SJCRH30 (cell line): ENCODE results near the gene SFXN2. TPM values are rescaled to one million over a fixed set of nuclear protein-coding genes. Genes with fewer than 3 reads are reported as not detected.
A peak's percentile ranks its signal among the peaks of the same experiment; 100 is the strongest.

Experiments used
- DNase-seq, 2 experiments: peaks; one replicate each; pipeline ENCODE4 v3.0.0-alpha.2; 2015 to 2020
- H3K27ac ChIP-seq: fragments of 250-450 bp; sonication (Bioruptor Pico); 2 replicates; pipeline ENCODE4 v1.5.1; 2020; ENCODE audit warnings: mild to moderate bottlenecking, moderate library complexity
- H3K27me3 ChIP-seq: fragments of 250-450 bp; sonication (Bioruptor Pico); 2 replicates; pipeline ENCODE4 v1.5.1; 2020; ENCODE audit warnings: mild to moderate bottlenecking, moderate library complexity
- H3K36me3 ChIP-seq: fragments of 250-450 bp; sonication (Bioruptor Pico); 2 replicates; pipeline ENCODE4 v1.5.1; 2020; ENCODE audit warnings: mild to moderate bottlenecking, moderate library complexity
- H3K4me1 ChIP-seq: fragments of 250-450 bp; sonication (Bioruptor Pico); 2 replicates; pipeline ENCODE4 v1.5.1; 2020; ENCODE audit warnings: mild to moderate bottlenecking, moderate library complexity
- H3K4me3 ChIP-seq: fragments of 250-450 bp; sonication (Bioruptor Pico); 2 replicates; pipeline ENCODE4 v1.5.1; 2020; ENCODE audit warnings: mild to moderate bottlenecking, moderate library complexity
- H3K9me3 ChIP-seq: fragments of 250-450 bp; sonication (Bioruptor Pico); replicated peaks from 2 replicates; pipeline ENCODE4 v1.5.1; 2020; ENCODE audit warnings: mild to moderate bottlenecking, moderate library complexity
- total RNA-seq: library from RNA; depleted of rRNA; stranded (reverse); fragments of >200 nt; shearing (Covaris generic); gene quantifications from 2 replicates; pipeline ENCODE4 v1.2.3, GENCODE V29; 2014; rRNA removed

SFXN2 gene
- total RNA-seq, 1 experiment from 2014 or later: 14.4 TPM

- H3K27ac ChIP-seq: no peak overlapping the region
- H3K4me3 ChIP-seq: no peak overlapping the region
- H3K27me3 ChIP-seq: no peaks in the 10 kb centered on the region
- H3K4me1 ChIP-seq: peaks cover 35% of the 10 kb centered on the region
- H3K36me3 ChIP-seq: peaks cover 12% of the 10 kb centered on the region; the same call in 1 of the 2 replicates
- no peak for DNase-seq
- no peaks in the 10 kb centered on the region for H3K9me3 ChIP-seq
Observed at GRCh38 chr10:102779680-102780526, 65.5 kb downstream of the SFXN2 start.

GRCh38 chr10:102780527-102780808 is 66.0 kb downstream of the SFXN2 start:
- no peak overlapping the region for H3K4me3 ChIP-seq
- H3K9me3 ChIP-seq: no peaks in the 10 kb centered on the region
- no peak for DNase-seq
- no peaks in the 10 kb centered on the region for H3K27me3 ChIP-seq
- no peak overlapping the region for H3K27ac ChIP-seq
- H3K36me3 ChIP-seq: peaks cover 12% of the 10 kb centered on the region; the same call in 1 of the 2 replicates
- H3K4me1 ChIP-seq: peaks cover 30% of the 10 kb centered on the region

GRCh38 chr10:102781090-102781920 is 66.9 kb downstream of the SFXN2 start:
- Histone ChIP-seq H3K9me3 (no peaks in the 10 kb centered on the region), H3K4me3 (no peak overlapping the region), H3K27ac (no peak overlapping the region), H3K27me3 (no peaks in the 10 kb centered on the region), H3K36me3 (peaks cover 12% of the 10 kb centered on the region; the same call in 1 of the 2 replicates), H3K4me1 (peaks cover 27% of the 10 kb centered on the region)
- peak; percentile 22 to 46 for DNase-seq

- peaks cover 27% of the 10 kb centered on the region for H3K4me1 ChIP-seq
- no peak overlapping the region for H3K27ac ChIP-seq
- H3K36me3 ChIP-seq: peaks cover 12% of the 10 kb centered on the region; the same call in 1 of the 2 replicates
- DNase-seq: no peak
- no peaks in the 10 kb centered on the region for H3K9me3 ChIP-seq
- H3K4me3 ChIP-seq: no peak overlapping the region
- no peaks in the 10 kb centered on the region for H3K27me3 ChIP-seq
Observed at GRCh38 chr10:102781921-102782557, 67.6 kb downstream of the SFXN2 start.

- Histone ChIP-seq H3K4me3 (no peak overlapping the region), H3K9me3 (no peaks in the 10 kb centered on the region), H3K27ac (no peak overlapping the region), H3K36me3 (peaks cover 12% of the 10 kb centered on the region; the same call in 1 of the 2 replicates), H3K4me1 (peaks cover 20% of the 10 kb centered on the region), H3K27me3 (no peaks in the 10 kb centered on the region)
- DNase-seq: no peak
Observed at GRCh38 chr10:102782673-102783551, 68.5 kb downstream of the SFXN2 start.

- no peak overlapping the region for H3K27ac ChIP-seq
- DNase-seq: no peak
- no peaks in the 10 kb centered on the region for H3K27me3 ChIP-seq
- peaks cover 15% of the 10 kb centered on the region for H3K36me3 ChIP-seq
- H3K4me3 ChIP-seq: no peak overlapping the region
- no peaks in the 10 kb centered on the region for H3K9me3 ChIP-seq
- H3K4me1 ChIP-seq: peaks cover 13% of the 10 kb centered on the region
Observed at GRCh38 chr10:102783568-102783967, 69.1 kb downstream of the SFXN2 start.

- no peak overlapping the region for H3K27ac ChIP-seq
Observed at GRCh38 chr10:102785818-102786217, 71.4 kb downstream of the SFXN2 start.

GRCh38 chr10:102791754-102792395 is 77.4 kb downstream of the SFXN2 start:
- H3K27me3 ChIP-seq: no peaks in the 10 kb centered on the region
- H3K4me3 ChIP-seq: no peak overlapping the region
- DNase-seq: no peak
- H3K4me1 ChIP-seq: peaks cover 9% of the 10 kb centered on the region; the same call in 1 of the 2 replicates
- H3K36me3 ChIP-seq: peaks cover 30% of the 10 kb centered on the region
- no peaks in the 10 kb centered on the region for H3K9me3 ChIP-seq
- H3K27ac ChIP-seq: no peak overlapping the region

More at GRCh38 chr10:102785818-102786217, 71.4 kb downstream of the SFXN2 start:
- no peaks in the 10 kb centered on the region for H3K9me3 ChIP-seq
- peaks cover 7% of the 10 kb centered on the region for H3K4me1 ChIP-seq
- H3K4me3 ChIP-seq: no peak overlapping the region
- H3K36me3 ChIP-seq: peaks cover 18% of the 10 kb centered on the region
- DNase-seq: no peak
- H3K27me3 ChIP-seq: no peaks in the 10 kb centered on the region

Other genes with a start within 250 kb of the SFXN2 start
- 257 and 271 TPM in 2 replicates for gene ACTR1A, start 211.9 kb upstream of the SFXN2 start, total RNA-seq
- 10.5 and 12.6 TPM in 2 replicates for gene SUFU, start 210.7 kb upstream of the SFXN2 start, total RNA-seq
- 66.6 and 67.3 TPM in 2 replicates for gene TRIM8, start 70.2 kb upstream of the SFXN2 start, total RNA-seq
- 17.6 and 18.0 TPM in 2 replicates for gene ARL3, start 239 bp upstream of the SFXN2 start, total RNA-seq
- 24.1 TPM in 2 replicates for gene WBP1L, start 29.3 kb downstream of the SFXN2 start, total RNA-seq
- not detected in 2 replicates for gene CYP17A1, start 122.8 kb downstream of the SFXN2 start, total RNA-seq
- gene BORCS7, start 139.6 kb downstream of the SFXN2 start, total RNA-seq: 19.9 and 24.3 TPM in 2 replicates
- gene AS3MT, start 154.8 kb downstream of the SFXN2 start, total RNA-seq: 13.7 and 14.8 TPM in 2 replicates
- gene CNNM2, start 203.7 kb downstream of the SFXN2 start, total RNA-seq: 4.5 and 4.9 TPM in 2 replicates